Measurements from ENCODE around the gene GRK6.

GRK6 gene

GRCh38 chr5:177455036-177455660, 28.7 kb downstream of the GRK6 start:
- no peak for DNase-seq

GRCh38 chr5:177455661-177456590, 29.4 kb downstream of the GRK6 start:
- peak; percentile 36 for DNase-seq

GRCh38 chr5:177456591-177456964, 30.1 kb downstream of the GRK6 start:
- DNase-seq: no peak

- DNase-seq: peak; percentile 50
These were observed 30.7 kb downstream of the GRK6 start for GRCh38 chr5:177456976-177457851.

GRCh38 chr5:177457852-177458681, 31.6 kb downstream of the GRK6 start:
- no peak for DNase-seq

GRCh38 chr5:177458912-177459350, 32.5 kb downstream of the GRK6 start:
- no peak for DNase-seq

- DNase-seq: no peak
These were observed 32.9 kb downstream of the GRK6 start for GRCh38 chr5:177459357-177459756.

- no peak for DNase-seq
These were observed 33.5 kb downstream of the GRK6 start for GRCh38 chr5:177459819-177460628.

GRCh38 chr5:177462021-177462670, 35.7 kb downstream of the GRK6 start:
- DNase-seq: no peak

- DNase-seq: no peak
These were observed 38.6 kb downstream of the GRK6 start for GRCh38 chr5:177465044-177465443.

- DNase-seq: no peak
These were observed 40.4 kb downstream of the GRK6 start for GRCh38 chr5:177466861-177467260.

- DNase-seq: no peak
These were observed 41.0 kb downstream of the GRK6 start for GRCh38 chr5:177467436-177467835.

- DNase-seq: no peak
These were observed 41.8 kb downstream of the GRK6 start for GRCh38 chr5:177468329-177468684.

- no peak for DNase-seq
These were observed 42.5 kb downstream of the GRK6 start for GRCh38 chr5:177468685-177469628.

GRCh38 chr5:177469750-177470525, 43.5 kb downstream of the GRK6 start:
- no peak for DNase-seq

- no peak for DNase-seq
These were observed 44.5 kb downstream of the GRK6 start for GRCh38 chr5:177470759-177471536.

- no peak for DNase-seq
These were observed 45.3 kb downstream of the GRK6 start for GRCh38 chr5:177471610-177472356.
